GM12801 (cell line): ENCODE data around the gene BCL2.

Source experiments
- CTCF ChIP-seq: IDR thresholded peaks from one replicate; pipeline ENCODE4 v1.5.1; 2011; ENCODE audit warnings: control low read depth; ENCODE audit not compliant: insufficient read length; ENCODE audit errors: extremely low read depth

BCL2 gene

DNA sequence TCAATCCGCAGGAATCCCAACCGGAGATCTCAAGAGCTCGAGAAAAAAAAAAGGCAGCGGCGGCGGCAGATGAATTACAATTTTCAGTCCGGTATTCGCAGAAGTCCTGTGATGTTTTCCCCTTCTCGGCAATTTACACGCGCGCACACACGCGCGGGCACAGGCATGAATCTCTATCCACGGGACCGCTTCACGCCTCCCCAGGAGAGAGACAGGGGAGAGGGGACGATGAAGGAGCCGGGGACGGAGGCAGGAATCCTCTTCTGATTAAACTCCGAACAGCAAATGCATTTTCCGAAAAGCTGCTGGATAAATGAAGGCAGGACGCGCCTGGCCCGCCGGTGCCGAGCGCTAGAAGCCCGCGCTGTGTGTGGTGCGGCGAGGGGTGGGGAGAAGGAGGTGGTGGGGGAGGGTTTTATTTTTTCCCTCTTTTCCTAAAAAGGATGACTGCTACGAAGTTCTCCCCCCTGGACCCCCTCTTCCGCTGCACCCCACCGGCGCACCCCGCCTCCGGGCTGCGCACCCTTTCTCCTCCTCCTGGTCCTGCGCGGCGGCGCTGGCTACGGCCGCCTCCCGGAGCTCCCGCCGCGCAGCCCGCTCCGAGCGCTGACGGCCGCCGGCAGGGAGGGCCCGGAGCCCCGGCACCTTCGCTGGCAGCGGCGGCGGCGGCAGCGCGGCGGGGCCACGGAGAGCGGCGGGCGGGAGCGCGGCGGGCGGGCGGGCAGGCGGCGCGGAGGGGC lies at the start of gene BCL2:
Gene BCL2 (minus strand): TSS at position 387 of the 740 bp plus-strand sequence.
- no peak for TF ChIP-seq CTCF

GRCh38 chr18:63368611-63369010 lies 49.0 kb upstream of the BCL2 start:
- no peak for TF ChIP-seq CTCF

DNA sequence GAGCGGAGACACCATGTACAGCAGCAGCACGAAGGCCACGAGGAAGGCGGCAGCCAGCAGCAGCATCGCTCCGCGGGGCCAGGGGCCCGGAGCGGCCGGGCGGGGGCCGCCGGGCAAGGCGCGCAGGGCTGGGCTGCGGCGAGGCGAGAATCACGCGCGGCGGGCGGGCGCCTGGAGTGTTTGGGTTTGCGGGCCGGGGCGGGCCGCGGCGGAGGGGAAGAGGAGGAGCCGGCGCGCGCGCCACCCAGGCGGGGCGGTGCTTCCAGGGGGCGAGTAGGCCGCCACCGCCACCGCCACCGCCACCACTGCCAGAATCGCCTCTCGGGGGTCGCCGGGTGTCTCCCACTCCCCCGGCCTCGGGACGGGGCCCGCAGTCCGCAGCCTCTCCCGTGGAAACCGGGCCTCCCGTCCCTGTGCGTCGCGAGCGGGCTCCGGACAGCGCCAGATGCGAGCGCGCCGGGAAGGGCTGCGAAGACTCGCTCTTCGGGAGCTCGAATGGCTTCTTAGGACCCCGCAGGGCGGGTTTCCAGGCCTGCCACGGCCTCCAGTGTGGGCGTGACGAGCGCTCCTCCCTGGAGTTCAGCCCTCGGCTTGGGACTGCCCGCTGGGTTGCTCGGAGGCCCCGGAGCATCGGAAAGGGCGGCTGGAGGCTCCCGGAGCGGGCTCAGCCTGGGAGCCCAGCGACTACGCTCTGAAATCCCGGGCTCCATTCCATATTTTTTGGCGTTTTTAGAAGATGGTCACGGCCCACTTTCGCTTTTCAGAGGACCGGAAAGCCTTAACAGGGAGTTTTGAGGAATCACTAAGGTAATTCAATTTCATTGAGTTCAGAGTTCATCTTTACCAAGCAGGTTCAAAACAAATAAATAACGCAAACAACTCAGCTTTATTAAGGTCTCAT lies 47.7 kb upstream of the BCL2 start, which contains the start of gene KDSR:
Gene KDSR (minus strand): TSS at position 154 of the 901 bp plus-strand sequence. CDS start 88 bp downstream, at position 66.
- TF ChIP-seq CTCF, result no peak

- no peak for TF ChIP-seq CTCF
Measured at GRCh38 chr18:63366213-63367052, 46.9 kb upstream of the BCL2 start.

DNA sequence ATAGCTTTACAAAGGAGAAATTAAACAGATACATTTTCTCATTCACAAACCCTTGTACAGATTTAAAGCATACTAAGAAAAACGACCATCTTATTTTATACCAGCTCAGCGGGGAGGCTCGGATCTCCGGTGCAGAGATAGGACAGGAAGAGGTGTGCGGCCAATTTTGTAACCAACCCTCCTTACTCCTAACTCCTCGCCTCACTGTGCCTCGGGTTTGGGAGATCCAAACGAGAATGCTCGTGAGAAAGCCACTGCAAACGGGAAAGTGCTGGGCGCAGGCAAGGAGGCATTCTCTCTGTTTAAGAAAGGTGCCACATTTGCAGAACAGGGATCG lies 46.3 kb upstream of the BCL2 start:
- no peak for TF ChIP-seq CTCF

DNA sequence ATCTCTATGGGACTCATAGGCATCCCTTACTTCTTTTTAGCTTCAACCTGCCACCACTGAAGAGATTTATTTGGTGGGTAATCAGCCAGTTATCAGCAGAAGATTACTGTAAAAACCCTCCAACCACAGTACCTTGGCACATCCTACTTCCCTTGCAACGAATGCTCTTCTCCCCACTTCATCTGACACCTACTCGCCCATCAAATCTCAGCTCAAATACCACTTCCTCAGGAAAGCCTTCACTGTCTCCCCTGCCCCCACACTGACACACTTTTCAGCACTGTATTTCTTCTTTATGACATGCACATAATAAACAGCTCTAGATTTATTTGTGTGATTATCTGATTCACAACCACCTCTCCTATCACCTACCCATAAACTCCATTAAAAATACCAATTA lies 44.4 kb upstream of the BCL2 start:
- no peak for TF ChIP-seq CTCF
